HK-2 (cell line): ENCODE data around the gene KIAA0232.
A peak's percentile ranks its signal among the peaks of the same experiment; 100 is the strongest.
"Not testable (repeated sequence)": the region's sequence is repeated elsewhere in the genome, so short reads cannot be mapped to it uniquely, and the experiment has no call there.

ENCODE experiments used
- DNase-seq: peaks from one replicate; pipeline ENCODE4 v3.0.0-alpha.2; 2018; ENCODE audit not compliant: unreplicated experiment

The KIAA0232 gene

GRCh38 chr4:6900956-6901355 lies 118.4 kb downstream of the KIAA0232 start:
- DNase-seq, result no peak

DNA sequence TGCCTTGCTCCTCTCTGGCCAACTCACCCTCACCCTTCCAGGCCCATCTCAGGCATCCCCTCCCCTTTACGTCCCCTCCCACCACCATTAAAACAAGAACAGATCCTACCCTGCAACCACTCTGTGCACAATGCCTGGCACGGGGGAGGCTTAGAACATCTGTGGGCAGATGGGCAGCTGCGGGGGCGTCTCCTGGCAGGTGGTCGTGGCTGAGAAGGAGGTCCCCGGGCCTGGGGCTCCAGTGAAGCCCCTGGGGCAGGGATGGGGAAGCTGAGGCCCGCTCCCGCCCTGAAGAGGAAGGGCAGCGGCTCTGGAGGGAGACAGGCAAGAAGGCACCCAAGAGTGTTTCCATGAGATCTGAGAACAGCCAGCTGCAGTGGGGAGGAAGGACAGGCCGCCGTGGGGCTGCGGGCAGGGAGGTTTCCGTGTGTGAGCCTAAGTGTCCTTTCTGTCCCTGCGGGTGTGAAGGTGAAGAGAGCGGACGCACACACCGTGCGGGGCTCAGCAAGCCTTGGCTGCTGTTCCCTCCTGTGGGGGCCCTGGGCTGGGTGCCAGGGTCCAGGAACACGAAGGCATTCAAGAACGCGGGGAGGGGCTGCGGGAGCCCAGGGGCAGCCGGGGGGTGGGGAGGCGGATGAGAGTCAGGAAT lies 119.3 kb downstream of the KIAA0232 start:
- DNase-seq, result no peak

GRCh38 chr4:6902318-6903042 lies 120.0 kb downstream of the KIAA0232 start:
- DNase-seq, result no peak

- no peak for DNase-seq
Observed at GRCh38 chr4:6905516-6906445, 123.3 kb downstream of the KIAA0232 start.

DNA sequence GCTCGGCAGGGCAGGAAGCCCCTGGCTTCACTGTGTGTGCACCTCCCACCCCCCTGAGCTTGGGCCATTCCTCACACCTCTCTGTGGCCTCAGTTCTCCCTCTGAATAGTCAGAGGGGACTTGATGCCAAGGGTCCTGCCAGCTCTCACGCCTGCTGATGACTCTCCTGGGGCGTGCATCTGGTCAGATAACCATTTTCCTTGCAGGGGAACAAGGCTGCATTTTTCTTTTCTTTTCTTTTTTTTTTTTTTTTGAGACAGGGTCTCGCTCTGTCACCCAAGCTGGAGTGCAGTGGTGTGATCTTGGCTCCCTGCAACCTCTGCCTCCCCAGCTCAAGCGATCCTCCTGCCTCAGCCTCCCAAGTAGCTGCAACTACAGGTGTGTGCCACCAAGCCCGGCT lies 124.0 kb downstream of the KIAA0232 start:
- DNase-seq, result not testable (repeated sequence)

- DNase-seq, result no peak
Observed at GRCh38 chr4:6907658-6908191, 125.2 kb downstream of the KIAA0232 start.

GRCh38 chr4:6908432-6909112 lies 126.0 kb downstream of the KIAA0232 start:
- DNase-seq, result no peak

GRCh38 chr4:6909113-6909969 lies 126.8 kb downstream of the KIAA0232 start, which contains the start of gene TBC1D14:
TSS of gene TBC1D14 (plus strand) at chr4:6909826. CDS start at chr4:6923390, 13,564 bp downstream.
- peak; percentile 88 for DNase-seq

- no peak for DNase-seq
Observed at GRCh38 chr4:6909970-6910339, 127.4 kb downstream of the KIAA0232 start.

- peak; percentile 49 for DNase-seq
Observed at GRCh38 chr4:6910340-6910959, 127.9 kb downstream of the KIAA0232 start.

DNA sequence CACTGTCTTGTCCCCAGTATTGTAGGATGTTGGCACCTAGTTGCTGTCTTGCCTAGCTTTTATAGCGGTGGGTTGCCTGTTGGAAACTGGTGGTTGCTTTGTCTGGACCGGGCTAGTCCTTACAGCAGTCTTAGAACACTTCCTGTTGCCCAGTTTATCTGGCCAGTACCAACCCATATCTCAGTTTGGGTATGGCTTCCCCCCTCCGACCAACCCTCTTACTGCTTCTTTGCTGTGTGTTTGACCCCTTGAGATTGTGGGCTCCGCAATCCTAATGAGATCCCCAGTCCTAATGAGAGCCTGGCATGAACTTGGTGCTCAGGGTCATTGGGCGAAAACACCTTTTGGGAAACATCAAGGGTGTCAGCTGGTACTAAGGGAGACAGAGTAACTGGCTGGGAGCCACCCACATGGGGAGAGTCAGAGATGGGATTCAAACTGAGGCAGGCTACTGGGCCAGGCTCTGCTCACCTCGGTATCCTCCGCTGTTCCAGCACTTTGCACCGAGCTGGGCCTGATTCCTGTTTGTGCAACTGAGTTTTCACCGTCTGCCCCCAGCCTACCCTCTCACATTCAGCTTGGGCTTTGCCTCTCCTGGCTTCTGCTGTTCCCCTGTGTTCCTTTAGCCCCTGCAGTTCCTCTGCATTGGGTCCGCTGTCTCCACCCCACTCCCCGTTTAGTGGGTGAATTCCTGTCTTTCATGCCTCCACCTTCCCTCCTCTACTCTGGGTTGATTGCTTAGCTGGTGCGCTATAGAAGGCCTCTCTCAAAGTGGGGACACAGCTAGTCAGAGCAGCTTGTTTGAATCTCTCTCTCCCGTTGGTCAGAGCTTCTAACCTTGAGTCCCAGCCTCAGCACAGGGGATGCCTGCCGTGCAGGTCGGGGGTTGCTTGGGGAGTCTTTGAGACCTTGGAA lies 128.7 kb downstream of the KIAA0232 start:
- DNase-seq, result no peak

DNA sequence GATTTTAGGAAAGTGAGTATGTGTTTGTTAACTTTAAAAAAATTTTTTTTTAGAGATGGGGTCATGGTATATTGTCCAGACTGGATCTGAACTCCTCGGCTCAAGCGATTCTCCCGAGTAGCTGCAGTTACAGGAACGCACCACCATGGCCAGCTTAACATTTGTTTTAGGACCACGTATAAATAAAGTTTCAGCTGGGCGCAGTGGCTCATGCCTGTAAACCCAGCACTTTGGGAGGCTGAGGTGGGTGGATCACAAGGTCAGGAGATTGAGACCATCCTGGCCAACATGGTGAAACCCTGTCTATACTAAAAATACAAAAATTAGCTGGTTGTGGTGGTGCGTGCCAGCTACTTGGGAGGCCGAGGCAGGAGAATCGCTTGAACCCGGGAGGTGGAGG lies 129.4 kb downstream of the KIAA0232 start:
- not testable (repeated sequence) for DNase-seq

DNA sequence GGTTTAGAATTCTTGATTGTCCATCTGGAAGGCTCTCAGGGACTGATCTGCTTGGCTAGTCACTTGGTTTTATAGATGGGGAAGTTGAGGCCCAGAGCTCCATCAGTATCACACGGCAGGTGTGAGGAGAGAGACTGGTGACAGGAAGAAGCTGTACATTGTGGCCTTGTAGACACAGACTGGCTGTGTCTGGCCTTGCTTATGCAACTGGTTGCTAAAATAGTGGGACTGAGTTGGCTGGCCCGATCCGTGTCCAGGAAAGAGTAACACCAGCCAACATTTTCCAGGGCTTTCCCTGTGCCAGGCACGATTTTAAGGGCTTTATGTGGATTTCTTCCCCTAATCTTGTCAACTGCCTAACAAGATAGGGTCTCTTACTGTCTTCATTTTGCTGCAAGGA lies 129.9 kb downstream of the KIAA0232 start:
- DNase-seq, result no peak

GRCh38 chr4:6913350-6913905 lies 130.9 kb downstream of the KIAA0232 start:
- DNase-seq, result no peak

- no peak for DNase-seq
Observed at GRCh38 chr4:6914448-6914847, 131.9 kb downstream of the KIAA0232 start.

GRCh38 chr4:6915041-6916005 lies 132.8 kb downstream of the KIAA0232 start:
- no peak for DNase-seq

- no peak for DNase-seq
Observed at GRCh38 chr4:6916069-6916586, 133.6 kb downstream of the KIAA0232 start.
